GM23248 (cell line): ENCODE results near the gene UST.

Experiments
- EZH2 ChIP-seq: fragments of 200-600 bp; sonication (generic); IDR thresholded peaks from 2 replicates; pipeline ENCODE4 v1.6.1; 2018; ENCODE audit warnings: antibody characterized with exemption, mild to moderate bottlenecking; ENCODE audit not compliant: insufficient read depth, poor library complexity, severe bottlenecking
- EZH2phosphoT487 ChIP-seq: fragments of 200-600 bp; sonication (generic); IDR thresholded peaks from 2 replicates; pipeline ENCODE4 v1.6.1; 2018; ENCODE audit warnings: antibody characterized with exemption, moderate library complexity, mild to moderate bottlenecking, low read depth; ENCODE audit not compliant: insufficient read depth

- TF ChIP-seq EZH2 (no peak), EZH2phosphoT487 (no peak)
Observed at GRCh38 chr6:148780918-148781436, 34.1 kb downstream of the UST start.
